GM19372 (cell line): Measurements from ENCODE around the gene UNC13A.

Experiments
- ATAC-seq: cut with Tn5 transposase; IDR thresholded peaks from one replicate; pipeline ENCODE4 v1.9.1; 2021; ENCODE audit warnings: mild to moderate bottlenecking, low read depth, moderate library complexity; ENCODE audit not compliant: unreplicated experiment

UNC13A gene

GRCh38 chr19:17687857-17688784, at the start of gene UNC13A:
TSS of gene UNC13A (minus strand) at chr19:17688354. CDS start at chr19:17688199, 155 bp downstream.
- ATAC-seq: no peak

GRCh38 chr19:17737690-17738153, 49.6 kb upstream of the UNC13A start:
- ATAC-seq: no peak

- no peak for ATAC-seq
Observed at GRCh38 chr19:17735410-17735809, 47.3 kb upstream of the UNC13A start.

- ATAC-seq: no peak
Observed at GRCh38 chr19:17734146-17734545, 46.0 kb upstream of the UNC13A start.

GRCh38 chr19:17733127-17733526, 45.0 kb upstream of the UNC13A start:
- ATAC-seq: no peak

- no peak for ATAC-seq
Observed at GRCh38 chr19:17727843-17728242, 39.7 kb upstream of the UNC13A start.

GRCh38 chr19:17726964-17727773, 39.0 kb upstream of the UNC13A start:
- no peak for ATAC-seq

GRCh38 chr19:17726136-17726741, 38.1 kb upstream of the UNC13A start:
- no peak for ATAC-seq

GRCh38 chr19:17725422-17726078, 37.4 kb upstream of the UNC13A start:
- no peak for ATAC-seq

GRCh38 chr19:17724655-17725054, 36.5 kb upstream of the UNC13A start:
- ATAC-seq: no peak

- no peak for ATAC-seq
Observed at GRCh38 chr19:17722655-17723240, 34.6 kb upstream of the UNC13A start.

GRCh38 chr19:17721821-17722220, 33.7 kb upstream of the UNC13A start:
- no peak for ATAC-seq

GRCh38 chr19:17721111-17721628, 33.0 kb upstream of the UNC13A start:
- no peak for ATAC-seq

GRCh38 chr19:17720440-17720839, 32.3 kb upstream of the UNC13A start:
- ATAC-seq: no peak

- peak; percentile 11 for ATAC-seq
Observed at GRCh38 chr19:17719730-17720400, 31.7 kb upstream of the UNC13A start.

GRCh38 chr19:17718947-17719711, 31.0 kb upstream of the UNC13A start, which contains the start of gene MAP1S:
TSS of gene MAP1S (plus strand) at chr19:17719480. CDS start at chr19:17719503, 23 bp downstream.
- ATAC-seq: peak; percentile 62

- ATAC-seq: no peak
Observed at GRCh38 chr19:17718550-17718946, 30.4 kb upstream of the UNC13A start.

GRCh38 chr19:17716309-17716929, 28.3 kb upstream of the UNC13A start:
- ATAC-seq: no peak
